CD4-positive, alpha-beta T cell (primary cell): ENCODE measurements around the gene LNPEP. TPM values are rescaled to one million over a fixed set of nuclear protein-coding genes. Genes with fewer than 3 reads are reported as not detected.

Experiments
- ATAC-seq: fragments of 200-7000 bp; cut with Tn5 transposase; one replicate; pipeline ENCODE4 v1.10.0; 2022; ENCODE audit warnings: mild to moderate bottlenecking; ENCODE audit not compliant: poor library complexity
- CTCF ChIA-PET: fragments of 350-600 bp; sonication (Branson Sonifier 250); formaldehyde crosslinking; loops from one replicate; lab custom pipeline; 2021; ENCODE audit warnings: antibody characterized with exemption, inconsistent platforms; lab: Charles Lee
- POLR2A ChIA-PET: fragments of 350-600 bp; sonication (Branson Sonifier 250); formaldehyde crosslinking; loops from one replicate; lab custom pipeline; 2021; ENCODE audit warnings: antibody characterized with exemption, inconsistent platforms; lab: Charles Lee
- DNase-seq, 14 experiments: peaks; one replicate each; pipeline ENCODE4 v3.0.0-alpha.2; 2013 to 2020; ENCODE audit warnings: mixed read lengths in 2 of 14
- H3K27ac ChIP-seq, 2 donors: one replicate each; pipeline versions ENCODE4 v1.5.1 to v1.7.0; 2013; ENCODE audit warnings: low read length in 2 of 2, low read depth in 1 of 2, mild to moderate bottlenecking in 1 of 2
- H3K27me3 ChIP-seq, 2 experiments: 1 replicate in 1 of 2; 2 replicates in 1 of 2; pipeline versions ENCODE4 v1.6.1 to v1.7.0; 2013; ENCODE audit warnings: low read length in 2 of 2, control low read depth in 1 of 2, mild to moderate bottlenecking in 1 of 2, moderate library complexity in 1 of 2; ENCODE audit not compliant: insufficient read depth in 2 of 2, control insufficient read depth in 1 of 2
- H3K36me3 ChIP-seq: one replicate; pipeline ENCODE4 v1.6.1; 2013; ENCODE audit warnings: low read length, control low read depth; ENCODE audit not compliant: insufficient read depth
- H3K4me1 ChIP-seq: one replicate; pipeline ENCODE4 v1.6.1; 2013; ENCODE audit warnings: low read length, control low read depth; ENCODE audit not compliant: insufficient read depth
- H3K4me3 ChIP-seq: one replicate; pipeline ENCODE4 v1.5.1; 2013; ENCODE audit warnings: mild to moderate bottlenecking, low read length, moderate library complexity
- H3K9me3 ChIP-seq, 2 experiments: 1 replicate in 1 of 2; 2 replicates in 1 of 2; pipeline versions ENCODE4 v1.6.1 to v1.7.0; 2013; ENCODE audit warnings: low read length in 2 of 2, mild to moderate bottlenecking in 2 of 2, control low read depth in 1 of 2, moderate library complexity in 1 of 2; ENCODE audit not compliant: control insufficient read depth in 1 of 2, insufficient read depth in 1 of 2
- H3K27ac Mint-ChIP-seq: one replicate; pipeline ENCODE4 v1.8.0; 2020; ENCODE audit warnings: mixed read lengths
- H3K27me3 Mint-ChIP-seq: one replicate; pipeline ENCODE4 v1.8.0; 2021; ENCODE audit warnings: mixed read lengths
- H3K36me3 Mint-ChIP-seq: one replicate; pipeline ENCODE4 v1.8.0; 2021; ENCODE audit warnings: low read depth, mixed read lengths
- H3K4me1 Mint-ChIP-seq: one replicate; pipeline ENCODE4 v1.8.0; 2021; ENCODE audit warnings: low read depth, mixed read lengths
- H3K4me3 Mint-ChIP-seq: one replicate; pipeline ENCODE4 v1.8.0; 2020; ENCODE audit warnings: mild to moderate bottlenecking, mixed read lengths
- H3K9me3 Mint-ChIP-seq: one replicate; pipeline ENCODE4 v1.8.0; 2020; ENCODE audit warnings: mixed read lengths
- intact Hi-C, 2 experiments: fragments of 100-400 bp; cut with DNase I in 1 of 2; cut with micrococcal nuclease in 1 of 2; formaldehyde crosslinking; loops; one replicate each; pipeline versions ENCODE4 v1.15.1 to v1.9.0; 2023 to 2025; cut with DNase I, micrococcal nuclease
- total RNA-seq, 174 experiments: library from RNA in 2 of 174; stranded (reverse) in 2 of 174; gene quantifications; one replicate each; pipeline ENCODE4 v1.2.3 and lab custom pipeline; 2021 to 2026
- TF ChIP-seq, protein P1 (sequence below): fragments of 200-600 bp; IDR thresholded peaks from one replicate; pipeline ENCODE4 v1.8.0; 2022; ENCODE audit warnings: antibody characterized with exemption, mild to moderate bottlenecking

The LNPEP gene
- total RNA-seq, 2 experiments from 2014 or later: 52.0 to 52.7 TPM

DNA sequence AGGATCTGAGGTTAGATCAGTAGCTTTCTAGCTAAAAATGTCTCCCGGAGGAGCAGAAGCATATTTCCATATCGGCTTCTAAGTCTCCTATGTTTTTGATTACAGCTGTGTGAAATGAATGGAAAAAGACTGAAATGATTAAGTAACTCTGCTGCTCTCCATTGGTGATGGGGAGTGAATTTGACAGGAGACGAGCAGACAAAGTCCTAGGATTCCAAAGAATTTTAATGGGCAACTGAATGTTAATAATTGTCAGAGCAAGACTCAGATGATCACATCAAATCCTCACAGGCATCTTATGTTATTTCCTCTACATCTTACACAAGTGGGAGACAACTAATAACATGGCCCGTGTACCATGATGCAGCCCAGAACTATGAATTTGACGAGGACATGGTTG, 139.8 kb downstream of the LNPEP start:
- DNase-seq (no peak), ATAC-seq (no peak)
- Mint-ChIP-seq H3K4me1 (peaks cover 10% of the 10 kb centered on the region), H3K36me3 (no peaks in the 10 kb centered on the region), H3K4me3 (no peak overlapping the region), H3K27ac (no peak overlapping the region), H3K27me3 (no peaks in the 10 kb centered on the region), H3K9me3 (no peaks in the 10 kb centered on the region)
- intact Hi-C loops: no loop called here
- Histone ChIP-seq H3K4me3 (no peak overlapping the region), H3K36me3 (no peaks in the 10 kb centered on the region), H3K4me1 (no peaks in the 10 kb centered on the region), H3K27ac (no peak overlapping the region), H3K27me3 (no peaks in the 10 kb centered on the region), H3K9me3 (no peaks in the 10 kb centered on the region)
- POLR2A ChIA-PET: no interaction called here
- CTCF ChIA-PET: no interaction called here
- TF ChIP-seq, protein P1, sequence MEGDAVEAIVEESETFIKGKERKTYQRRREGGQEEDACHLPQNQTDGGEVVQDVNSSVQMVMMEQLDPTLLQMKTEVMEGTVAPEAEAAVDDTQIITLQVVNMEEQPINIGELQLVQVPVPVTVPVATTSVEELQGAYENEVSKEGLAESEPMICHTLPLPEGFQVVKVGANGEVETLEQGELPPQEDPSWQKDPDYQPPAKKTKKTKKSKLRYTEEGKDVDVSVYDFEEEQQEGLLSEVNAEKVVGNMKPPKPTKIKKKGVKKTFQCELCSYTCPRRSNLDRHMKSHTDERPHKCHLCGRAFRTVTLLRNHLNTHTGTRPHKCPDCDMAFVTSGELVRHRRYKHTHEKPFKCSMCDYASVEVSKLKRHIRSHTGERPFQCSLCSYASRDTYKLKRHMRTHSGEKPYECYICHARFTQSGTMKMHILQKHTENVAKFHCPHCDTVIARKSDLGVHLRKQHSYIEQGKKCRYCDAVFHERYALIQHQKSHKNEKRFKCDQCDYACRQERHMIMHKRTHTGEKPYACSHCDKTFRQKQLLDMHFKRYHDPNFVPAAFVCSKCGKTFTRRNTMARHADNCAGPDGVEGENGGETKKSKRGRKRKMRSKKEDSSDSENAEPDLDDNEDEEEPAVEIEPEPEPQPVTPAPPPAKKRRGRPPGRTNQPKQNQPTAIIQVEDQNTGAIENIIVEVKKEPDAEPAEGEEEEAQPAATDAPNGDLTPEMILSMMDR: no peak

DNA sequence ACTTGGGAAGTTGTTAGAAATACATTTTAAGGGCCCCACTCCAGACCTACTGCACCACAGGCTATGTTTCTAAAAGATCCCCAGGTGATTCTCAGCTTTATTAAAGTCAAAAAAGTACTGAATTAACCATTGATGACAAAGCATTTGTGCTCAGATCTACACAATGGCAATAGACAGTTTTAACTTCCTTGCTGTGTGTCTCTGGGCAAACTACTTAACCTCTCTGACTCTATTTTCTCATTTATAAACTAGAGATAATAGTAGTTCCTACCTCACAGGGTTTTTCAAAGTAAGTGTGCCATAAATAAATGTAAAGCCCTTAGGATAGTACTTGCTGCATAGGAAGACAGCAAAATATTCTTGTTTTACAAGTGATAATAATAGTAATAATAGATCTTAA, 140.2 kb downstream of the LNPEP start:
- DNase-seq: no peak
- no peak overlapping the region for H3K4me3 ChIP-seq
- TF ChIP-seq, protein P1: no peak
- ATAC-seq: no peak
- no peak overlapping the region for H3K27ac Mint-ChIP-seq
- H3K9me3 ChIP-seq: no peaks in the 10 kb centered on the region
- no peaks in the 10 kb centered on the region for H3K9me3 Mint-ChIP-seq
- no peaks in the 10 kb centered on the region for H3K27me3 ChIP-seq
- H3K4me1 Mint-ChIP-seq: peaks cover 10% of the 10 kb centered on the region
- H3K36me3 ChIP-seq: no peaks in the 10 kb centered on the region
- no peak overlapping the region for H3K27ac ChIP-seq
- H3K4me1 ChIP-seq: no peaks in the 10 kb centered on the region
- ChIA-PET CTCF (no interaction called here), POLR2A (no interaction called here)
- no peaks in the 10 kb centered on the region for H3K27me3 Mint-ChIP-seq
- H3K36me3 Mint-ChIP-seq: no peaks in the 10 kb centered on the region
- intact Hi-C loops: no loop called here
- no peak overlapping the region for H3K4me3 Mint-ChIP-seq

DNA sequence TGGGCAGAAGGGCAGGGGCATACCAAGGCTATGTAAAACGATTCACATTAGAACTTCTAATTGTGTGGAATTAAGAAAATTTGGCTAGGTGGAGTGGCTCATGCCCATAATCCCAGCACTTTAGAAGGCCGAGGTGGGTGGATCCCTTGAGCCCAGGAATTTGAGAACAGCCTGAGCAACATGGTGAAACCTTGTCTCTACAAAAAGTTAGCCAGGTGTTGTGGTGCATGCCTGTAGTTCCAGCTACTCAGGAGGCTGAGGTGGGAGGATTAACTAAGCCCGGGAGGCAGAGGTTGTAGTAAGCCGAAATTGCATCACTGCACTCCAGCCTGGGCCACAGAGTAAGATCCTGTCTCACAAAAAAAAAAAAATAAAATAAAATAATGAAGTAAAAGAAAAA, 141.4 kb downstream of the LNPEP start:
- Mint-ChIP-seq H3K9me3 (no peaks in the 10 kb centered on the region), H3K4me1 (peaks cover 16% of the 10 kb centered on the region), H3K4me3 (no peak overlapping the region), H3K36me3 (no peaks in the 10 kb centered on the region), H3K27ac (no peak overlapping the region), H3K27me3 (no peaks in the 10 kb centered on the region)
- ChIA-PET POLR2A (no interaction called here), CTCF (no interaction called here)
- no peak overlapping the region for H3K27ac ChIP-seq
- TF ChIP-seq, protein P1: no peak
- DNase-seq (no peak), ATAC-seq (no peak)
- no peak overlapping the region for H3K4me3 ChIP-seq
- no peaks in the 10 kb centered on the region for H3K4me1 ChIP-seq
- no peaks in the 10 kb centered on the region for H3K27me3 ChIP-seq
- H3K36me3 ChIP-seq: no peaks in the 10 kb centered on the region
- intact Hi-C loops: no loop called here
- H3K9me3 ChIP-seq: no peaks in the 10 kb centered on the region
